Measurements from ENCODE around the gene FOXF1.

Gene FOXF1

DNA sequence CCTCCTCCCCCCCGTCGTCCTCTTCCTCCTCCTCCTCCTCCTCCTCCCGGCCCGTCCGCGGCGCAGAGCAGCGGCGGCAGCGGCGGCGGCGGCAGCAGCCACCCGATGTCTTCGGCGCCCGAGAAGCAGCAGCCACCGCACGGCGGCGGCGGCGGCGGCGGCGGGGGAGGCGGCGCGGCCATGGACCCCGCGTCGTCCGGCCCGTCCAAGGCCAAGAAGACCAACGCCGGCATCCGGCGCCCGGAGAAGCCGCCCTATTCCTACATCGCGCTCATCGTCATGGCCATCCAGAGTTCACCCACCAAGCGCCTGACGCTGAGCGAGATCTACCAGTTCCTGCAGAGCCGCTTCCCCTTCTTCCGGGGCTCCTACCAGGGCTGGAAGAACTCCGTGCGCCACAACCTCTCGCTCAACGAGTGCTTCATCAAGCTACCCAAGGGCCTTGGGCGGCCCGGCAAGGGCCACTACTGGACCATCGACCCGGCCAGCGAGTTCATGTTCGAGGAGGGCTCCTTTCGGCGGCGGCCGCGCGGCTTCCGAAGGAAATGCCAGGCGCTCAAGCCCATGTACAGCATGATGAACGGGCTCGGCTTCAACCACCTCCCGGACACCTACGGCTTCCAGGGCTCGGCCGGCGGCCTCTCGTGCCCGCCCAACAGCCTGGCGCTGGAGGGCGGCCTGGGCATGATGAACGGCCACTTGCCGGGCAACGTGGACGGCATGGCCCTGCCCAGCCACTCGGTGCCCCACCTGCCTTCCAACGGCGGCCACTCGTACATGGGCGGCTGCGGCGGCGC is at the start of gene FOXF1:
Gene FOXF1, plus strand, starts transcription at position 63 of the 797 bp plus-strand sequence. Its CDS starts 43 bp downstream, at position 106.
- H3K27me3 Mint-ChIP-seq (ENCODE audit: low read depth) = peaks cover 69% of the 10 kb centered on the region
- H3K36me3 Mint-ChIP-seq (ENCODE audit: low read depth) = no peaks in the 10 kb centered on the region
- no peaks in the 10 kb centered on the region for H3K9me3 Mint-ChIP-seq
- peak within 1 kb of the TSS; percentile 66 for H3K4me3 Mint-ChIP-seq
- DNase-seq (ENCODE audit: low spot score) = no peak
- peaks cover 16% of the 10 kb centered on the region for H3K4me1 Mint-ChIP-seq (ENCODE audit: low read depth)
- peak within 1 kb of the TSS; percentile 36 for H3K27ac Mint-ChIP-seq

DNA sequence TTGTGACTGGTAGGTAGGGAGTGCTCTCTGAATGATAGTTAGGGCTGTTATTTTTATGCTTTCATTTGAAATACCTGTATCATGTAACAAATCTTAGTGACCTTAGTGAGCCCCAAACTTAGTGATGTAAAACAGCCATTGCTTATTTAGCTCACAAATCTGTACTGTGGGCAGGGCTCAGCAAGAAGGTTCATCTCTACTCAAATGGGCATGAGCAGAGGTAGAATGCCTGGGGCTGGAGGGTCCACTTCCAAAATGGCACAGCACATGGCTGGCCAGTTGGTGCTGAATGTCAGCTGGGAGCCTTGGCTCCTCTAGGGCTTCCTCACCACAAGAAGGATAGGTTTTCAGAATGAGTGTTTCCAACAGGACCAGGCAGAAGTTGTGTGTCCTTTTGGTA is 49.3 kb upstream of the FOXF1 start:
- Mint-ChIP-seq H3K27ac (no peak overlapping the region), H3K36me3 (ENCODE audit: low read depth) (no peaks in the 10 kb centered on the region), H3K27me3 (ENCODE audit: low read depth) (no peaks in the 10 kb centered on the region), H3K4me1 (ENCODE audit: low read depth) (no peaks in the 10 kb centered on the region), H3K9me3 (peaks cover 26% of the 10 kb centered on the region), H3K4me3 (no peak overlapping the region)
- DNase-seq (ENCODE audit: low spot score) = no peak

DNA sequence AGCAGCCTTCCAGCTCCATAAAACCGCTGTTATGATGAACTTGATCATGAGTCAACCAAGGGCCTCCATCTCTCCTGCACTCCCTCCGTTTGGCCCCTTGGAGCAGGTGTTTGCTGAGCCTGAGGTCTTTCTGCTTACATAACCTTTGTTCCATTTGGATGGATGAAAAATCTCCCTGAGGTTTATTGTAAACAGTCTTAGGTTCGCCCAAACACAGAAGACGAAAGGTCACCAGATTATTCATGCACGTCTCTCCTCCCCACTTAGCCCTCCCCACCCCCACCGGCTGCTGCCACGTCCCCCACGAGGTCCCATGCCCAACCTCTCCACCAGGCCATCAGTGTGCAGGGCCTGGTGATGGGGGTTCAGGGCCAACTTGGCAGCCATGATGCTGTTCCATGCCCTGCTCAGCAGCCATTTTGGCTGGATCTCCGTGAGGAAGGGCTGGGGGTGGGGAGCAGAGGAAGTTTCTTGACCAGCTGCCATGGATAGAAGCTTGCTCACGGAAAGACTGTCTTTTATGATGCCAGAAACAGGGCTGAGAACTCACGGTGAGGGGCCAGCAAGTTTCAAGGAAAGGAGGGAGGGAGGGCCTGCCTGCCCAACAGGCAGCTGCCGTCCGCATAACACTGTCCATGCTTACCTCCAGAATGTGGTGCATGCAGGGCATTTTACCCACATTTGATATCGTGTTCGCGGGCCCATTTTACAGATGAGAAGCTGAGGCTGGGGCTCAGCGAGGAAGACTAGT is 47.8 kb upstream of the FOXF1 start:
- no peaks in the 10 kb centered on the region for H3K4me1 Mint-ChIP-seq (ENCODE audit: low read depth)
- peaks cover 26% of the 10 kb centered on the region for H3K9me3 Mint-ChIP-seq
- no peaks in the 10 kb centered on the region for H3K27me3 Mint-ChIP-seq (ENCODE audit: low read depth)
- H3K4me3 Mint-ChIP-seq = no peak overlapping the region
- H3K27ac Mint-ChIP-seq = no peak overlapping the region
- H3K36me3 Mint-ChIP-seq (ENCODE audit: low read depth) = no peaks in the 10 kb centered on the region
- no peak for DNase-seq (ENCODE audit: low spot score)

DNA sequence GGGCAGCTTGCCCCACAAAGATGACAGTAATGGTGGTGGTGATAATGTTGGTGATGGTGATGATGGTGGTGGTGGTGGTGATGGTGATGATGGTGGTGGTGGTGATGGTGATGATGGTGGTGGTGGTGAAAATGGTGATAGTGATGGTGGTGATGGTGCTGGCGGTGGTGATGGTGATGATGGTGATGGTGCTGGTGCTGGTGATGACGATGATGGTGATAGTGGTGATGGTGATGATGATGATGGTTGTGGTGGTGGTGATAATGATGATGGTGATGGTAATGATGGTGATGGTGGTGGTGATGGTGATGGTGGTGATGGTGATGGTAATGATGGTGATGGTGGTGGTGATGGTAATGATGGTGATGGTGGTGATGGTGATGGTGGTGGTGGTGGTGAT is 46.3 kb upstream of the FOXF1 start:
- Mint-ChIP-seq H3K27ac (no peak overlapping the region), H3K9me3 (peaks cover 26% of the 10 kb centered on the region), H3K27me3 (ENCODE audit: low read depth) (no peaks in the 10 kb centered on the region), H3K36me3 (ENCODE audit: low read depth) (no peaks in the 10 kb centered on the region), H3K4me1 (ENCODE audit: low read depth) (no peaks in the 10 kb centered on the region), H3K4me3 (no peak overlapping the region)
- no peak for DNase-seq (ENCODE audit: low spot score)

DNA sequence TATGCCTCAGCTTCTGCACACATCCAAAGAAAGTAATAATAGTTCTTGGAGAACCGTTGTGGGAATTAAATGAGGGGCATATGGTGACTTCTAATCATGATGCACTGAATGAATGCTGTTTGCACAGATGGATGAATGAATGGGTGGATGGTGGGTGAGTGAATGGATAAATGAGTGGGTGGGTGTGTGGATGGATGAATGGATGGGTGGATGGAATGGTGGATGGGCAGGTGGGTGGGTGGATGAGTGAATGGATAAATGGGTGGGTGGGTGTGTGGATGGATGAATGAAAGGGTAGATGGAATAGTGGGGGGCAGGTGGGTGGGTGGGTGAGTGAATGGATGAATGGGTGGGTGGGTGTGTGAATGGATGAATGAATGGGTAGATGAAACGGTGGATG is 44.9 kb upstream of the FOXF1 start:
- Mint-ChIP-seq H3K4me1 (ENCODE audit: low read depth) (no peaks in the 10 kb centered on the region), H3K27ac (no peak overlapping the region), H3K27me3 (ENCODE audit: low read depth) (no peaks in the 10 kb centered on the region), H3K9me3 (peaks cover 21% of the 10 kb centered on the region), H3K36me3 (ENCODE audit: low read depth) (no peaks in the 10 kb centered on the region), H3K4me3 (no peak overlapping the region)
- DNase-seq (ENCODE audit: low spot score) = no peak

DNA sequence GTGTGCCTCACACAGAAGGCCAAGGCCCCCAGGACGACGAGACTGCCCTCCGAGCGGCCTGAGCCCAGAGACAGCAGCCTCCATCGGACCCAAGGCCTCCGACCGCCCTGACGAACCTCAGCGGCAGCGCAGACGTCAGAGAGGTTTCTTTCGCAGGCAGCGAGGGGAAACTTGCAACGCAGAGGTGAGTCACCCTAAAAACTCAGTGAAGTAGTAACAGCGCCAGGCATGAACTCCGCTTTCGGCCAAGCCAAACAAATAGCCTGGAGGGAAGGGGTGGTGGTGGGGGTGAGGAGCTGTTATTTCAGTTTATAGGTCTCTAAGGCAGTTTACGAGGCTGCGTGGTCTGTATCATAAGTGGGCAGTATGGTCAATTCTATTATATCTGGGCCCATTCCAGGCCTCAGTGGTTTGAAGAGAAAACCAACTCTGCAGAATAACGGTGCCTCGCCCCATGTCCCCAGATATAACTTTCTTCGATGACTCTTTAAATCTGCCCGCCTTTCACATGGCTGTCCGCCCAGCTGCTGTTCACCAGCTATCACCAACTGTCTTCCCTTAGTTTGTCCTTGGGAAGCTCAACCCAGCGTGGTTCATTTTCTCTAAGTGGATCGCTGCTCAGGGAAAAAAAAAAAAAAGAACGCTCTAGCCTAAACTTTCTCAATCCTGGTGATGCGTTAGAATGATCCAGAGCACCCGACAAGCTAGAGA is 43.5 kb upstream of the FOXF1 start:
- H3K4me1 Mint-ChIP-seq (ENCODE audit: low read depth) = no peaks in the 10 kb centered on the region
- no peak for DNase-seq (ENCODE audit: low spot score)
- H3K4me3 Mint-ChIP-seq = no peak overlapping the region
- no peaks in the 10 kb centered on the region for H3K27me3 Mint-ChIP-seq (ENCODE audit: low read depth)
- H3K9me3 Mint-ChIP-seq = peaks cover 10% of the 10 kb centered on the region
- no peaks in the 10 kb centered on the region for H3K36me3 Mint-ChIP-seq (ENCODE audit: low read depth)
- no peak overlapping the region for H3K27ac Mint-ChIP-seq

DNA sequence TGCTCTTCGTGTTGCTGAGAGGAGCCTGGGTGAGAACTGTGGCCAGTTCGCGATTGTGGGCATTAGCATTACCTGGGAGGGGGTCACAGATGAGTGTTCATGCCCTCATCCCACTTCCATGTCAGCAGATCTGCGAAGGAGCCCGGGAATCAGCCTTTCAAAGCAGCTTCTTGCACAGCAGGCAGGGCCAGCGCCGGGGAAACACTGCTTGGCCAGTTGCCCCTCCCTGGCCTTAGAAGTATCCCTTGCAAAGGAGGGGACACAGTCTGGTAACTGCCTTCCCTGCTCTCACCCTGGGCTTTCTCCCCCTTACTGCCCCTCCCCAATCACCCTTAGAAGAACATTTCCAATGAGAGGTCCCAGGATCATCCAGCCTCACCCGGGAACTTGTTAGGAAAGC is 42.8 kb upstream of the FOXF1 start:
- Mint-ChIP-seq H3K36me3 (ENCODE audit: low read depth) (no peaks in the 10 kb centered on the region), H3K27me3 (ENCODE audit: low read depth) (no peaks in the 10 kb centered on the region), H3K9me3 (peaks cover 10% of the 10 kb centered on the region), H3K4me1 (ENCODE audit: low read depth) (no peaks in the 10 kb centered on the region), H3K4me3 (no peak overlapping the region), H3K27ac (no peak overlapping the region)
- DNase-seq (ENCODE audit: low spot score) = no peak

DNA sequence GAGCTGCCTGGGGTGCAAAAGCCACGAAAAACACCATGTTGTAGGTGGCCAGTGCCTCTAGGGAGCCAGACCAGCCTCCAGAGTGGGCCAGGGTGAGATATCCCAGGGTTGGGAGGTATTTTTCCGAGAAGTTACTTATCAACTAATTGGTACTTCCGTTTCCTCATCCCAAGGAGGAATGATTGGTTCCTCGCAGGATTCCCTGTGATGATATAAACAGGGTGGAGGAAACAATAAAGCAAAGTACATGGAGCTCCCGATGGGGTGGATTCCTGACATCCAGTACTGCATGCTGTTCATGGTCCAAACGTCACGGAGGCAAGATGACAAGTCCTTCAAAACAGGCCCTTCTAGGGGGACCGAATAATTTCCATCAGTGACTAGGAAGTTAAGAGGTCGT is 39.4 kb upstream of the FOXF1 start:
- no peaks in the 10 kb centered on the region for H3K9me3 Mint-ChIP-seq
- H3K27ac Mint-ChIP-seq = no peak overlapping the region

DNA sequence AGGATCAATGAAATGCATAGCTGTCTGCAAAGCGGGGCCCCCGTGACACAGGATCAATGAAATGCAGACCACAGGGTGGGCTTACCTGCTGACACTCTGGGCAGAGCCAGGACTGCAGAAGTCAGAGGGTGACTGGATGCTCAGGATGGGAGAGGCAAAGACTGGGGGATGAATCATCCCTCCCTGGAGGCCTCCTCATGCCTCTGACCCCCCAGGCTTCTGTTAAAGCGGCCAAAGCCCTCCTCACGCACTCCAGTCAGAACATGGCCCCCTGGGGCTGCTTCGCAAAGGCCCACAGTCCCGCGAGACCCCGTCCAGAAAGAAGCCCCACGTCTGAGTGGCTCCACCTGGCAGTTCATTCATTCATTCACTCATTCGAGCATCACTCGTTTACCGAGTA is 38.4 kb upstream of the FOXF1 start:
- Mint-ChIP-seq H3K27me3 (ENCODE audit: low read depth) (peaks cover 11% of the 10 kb centered on the region), H3K27ac (no peak overlapping the region), H3K4me3 (no peak overlapping the region), H3K4me1 (ENCODE audit: low read depth) (no peaks in the 10 kb centered on the region), H3K9me3 (no peaks in the 10 kb centered on the region), H3K36me3 (ENCODE audit: low read depth) (no peaks in the 10 kb centered on the region)
- DNase-seq (ENCODE audit: low spot score) = no peak

More for the DNA sequence above, 39.4 kb upstream of the FOXF1 start:
- no peak for DNase-seq (ENCODE audit: low spot score)
- H3K27me3 Mint-ChIP-seq (ENCODE audit: low read depth) = peaks cover 7% of the 10 kb centered on the region
- no peaks in the 10 kb centered on the region for H3K36me3 Mint-ChIP-seq (ENCODE audit: low read depth)
- no peaks in the 10 kb centered on the region for H3K4me1 Mint-ChIP-seq (ENCODE audit: low read depth)
- no peak overlapping the region for H3K4me3 Mint-ChIP-seq

DNA sequence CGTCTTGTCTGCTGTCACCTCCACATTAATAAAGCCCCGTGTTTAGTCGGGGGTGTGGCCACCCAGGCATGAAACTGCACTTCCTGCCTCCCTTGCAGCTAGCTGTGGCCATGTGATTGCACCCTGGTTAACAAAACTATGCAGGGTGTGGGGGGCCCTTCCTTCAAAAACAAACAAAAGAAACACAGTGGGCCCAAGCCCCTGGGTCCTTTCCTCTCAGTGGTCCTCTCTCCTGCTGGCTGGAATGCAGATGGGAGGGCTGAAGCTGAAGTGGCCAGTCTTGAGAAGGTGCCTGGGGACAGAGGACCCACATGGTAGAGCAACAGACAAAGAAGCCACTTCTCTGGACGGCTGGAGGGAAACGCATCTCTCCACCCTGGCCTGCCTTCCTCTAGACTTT is 38.0 kb upstream of the FOXF1 start:
- no peaks in the 10 kb centered on the region for H3K9me3 Mint-ChIP-seq
- H3K4me1 Mint-ChIP-seq (ENCODE audit: low read depth) = no peaks in the 10 kb centered on the region
- H3K27me3 Mint-ChIP-seq (ENCODE audit: low read depth) = peaks cover 13% of the 10 kb centered on the region
- no peak overlapping the region for H3K27ac Mint-ChIP-seq
- no peak overlapping the region for H3K4me3 Mint-ChIP-seq
- no peak for DNase-seq (ENCODE audit: low spot score)
- no peaks in the 10 kb centered on the region for H3K36me3 Mint-ChIP-seq (ENCODE audit: low read depth)

DNA sequence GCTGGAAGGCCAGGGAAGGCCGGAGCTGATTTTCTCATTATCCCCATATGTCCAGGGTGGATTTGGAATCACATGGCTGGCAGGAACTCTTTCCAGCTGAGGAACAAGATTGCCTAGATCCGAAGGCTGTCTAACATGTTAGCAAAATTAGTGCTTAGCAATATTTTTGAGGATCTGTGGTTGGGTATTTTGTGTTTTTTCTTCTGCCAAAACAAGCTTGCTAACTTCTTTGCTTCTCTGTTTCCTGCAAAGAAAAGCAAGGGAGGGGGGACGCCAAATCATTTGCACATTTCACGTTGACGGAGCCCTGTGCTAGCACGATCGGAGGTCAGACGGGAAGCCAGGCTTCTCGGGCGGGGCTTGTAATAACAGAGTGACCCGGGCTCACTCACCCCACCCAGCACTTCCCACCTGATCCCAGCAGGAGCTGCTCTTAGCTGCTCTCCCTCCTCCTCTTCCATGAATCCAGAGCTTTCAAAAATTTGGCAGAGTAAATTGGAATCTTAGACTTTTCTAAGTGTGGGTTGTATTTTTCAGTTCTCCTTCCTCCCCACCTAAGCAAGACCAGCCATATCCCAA is 33.3 kb upstream of the FOXF1 start:
- Mint-ChIP-seq H3K36me3 (ENCODE audit: low read depth) (no peaks in the 10 kb centered on the region), H3K4me1 (ENCODE audit: low read depth) (no peaks in the 10 kb centered on the region), H3K9me3 (no peaks in the 10 kb centered on the region), H3K4me3 (no peak overlapping the region), H3K27ac (no peak overlapping the region), H3K27me3 (ENCODE audit: low read depth) (peaks cover 20% of the 10 kb centered on the region)
- no peak for DNase-seq (ENCODE audit: low spot score)

DNA sequence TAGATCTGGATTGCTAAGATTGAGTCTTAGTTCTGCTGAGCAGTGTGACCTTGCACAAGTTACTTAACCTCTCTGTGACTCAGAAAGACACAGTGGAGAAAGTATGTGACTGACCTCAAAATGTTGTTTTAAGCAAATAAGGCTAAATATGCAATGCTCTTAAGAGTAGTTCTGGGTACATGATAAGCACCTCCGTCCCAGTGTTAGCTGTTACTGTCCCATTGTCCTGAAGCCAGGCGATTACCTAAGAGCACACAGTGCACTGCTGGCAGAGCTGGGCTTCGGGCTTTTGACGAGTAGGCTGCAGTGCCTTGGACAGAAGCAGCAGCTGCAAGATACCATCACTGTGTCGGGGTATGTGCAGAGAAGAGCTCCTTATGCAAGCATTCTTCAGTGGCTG is 32.7 kb upstream of the FOXF1 start:
- no peaks in the 10 kb centered on the region for H3K9me3 Mint-ChIP-seq

DNA sequence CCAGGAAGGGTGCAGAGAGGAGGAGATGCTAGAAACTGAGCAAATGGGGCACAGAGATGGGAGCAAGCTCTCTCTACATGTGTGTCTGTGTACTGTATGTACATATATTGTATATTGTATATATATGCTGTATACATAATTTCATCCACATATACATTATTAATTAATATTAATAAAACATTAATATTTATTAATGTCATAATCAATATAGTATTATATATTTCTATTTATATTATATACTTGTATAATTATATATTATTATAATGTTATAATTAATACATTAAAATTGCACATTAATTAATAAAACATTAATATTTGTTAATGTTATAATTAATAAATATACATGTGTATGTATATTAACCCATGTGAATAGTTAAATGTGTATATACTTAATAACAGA is 31.5 kb upstream of the FOXF1 start:
- no peak overlapping the region for H3K27ac Mint-ChIP-seq
- H3K36me3 Mint-ChIP-seq (ENCODE audit: low read depth) = no peaks in the 10 kb centered on the region
- DNase-seq (ENCODE audit: low spot score) = no peak
- no peak overlapping the region for H3K4me3 Mint-ChIP-seq
- H3K27me3 Mint-ChIP-seq (ENCODE audit: low read depth) = peaks cover 20% of the 10 kb centered on the region
- H3K9me3 Mint-ChIP-seq = no peaks in the 10 kb centered on the region
- no peaks in the 10 kb centered on the region for H3K4me1 Mint-ChIP-seq (ENCODE audit: low read depth)

More for the DNA sequence above, 32.7 kb upstream of the FOXF1 start:
- Mint-ChIP-seq H3K4me3 (no peak overlapping the region), H3K27ac (no peak overlapping the region), H3K36me3 (ENCODE audit: low read depth) (no peaks in the 10 kb centered on the region), H3K4me1 (ENCODE audit: low read depth) (no peaks in the 10 kb centered on the region), H3K27me3 (ENCODE audit: low read depth) (peaks cover 20% of the 10 kb centered on the region)
- DNase-seq (ENCODE audit: low spot score) = no peak

DNA sequence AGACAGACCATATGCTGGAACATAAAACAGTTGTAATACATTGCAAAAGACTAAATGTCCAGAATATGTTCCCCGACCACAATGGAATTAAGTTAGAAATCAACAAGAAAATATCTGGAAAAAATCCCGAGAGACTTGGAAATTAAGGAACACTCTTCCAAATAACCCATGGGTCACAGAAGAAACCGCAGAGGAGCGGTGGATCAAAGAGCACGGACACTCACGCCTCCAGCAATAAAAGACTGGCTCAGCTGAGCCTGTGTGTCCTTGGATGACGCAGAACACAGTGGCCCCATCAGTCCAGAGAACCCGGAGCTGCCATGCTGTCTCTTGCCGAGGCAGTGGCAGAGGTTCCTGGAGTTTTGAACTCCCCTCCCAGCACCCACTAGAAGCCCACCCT is 30.9 kb upstream of the FOXF1 start:
- no peaks in the 10 kb centered on the region for H3K36me3 Mint-ChIP-seq (ENCODE audit: low read depth)
- no peaks in the 10 kb centered on the region for H3K9me3 Mint-ChIP-seq
- H3K4me1 Mint-ChIP-seq (ENCODE audit: low read depth) = no peaks in the 10 kb centered on the region
- H3K27ac Mint-ChIP-seq = no peak overlapping the region
- peaks cover 20% of the 10 kb centered on the region for H3K27me3 Mint-ChIP-seq (ENCODE audit: low read depth)
- no peak for DNase-seq (ENCODE audit: low spot score)
- H3K4me3 Mint-ChIP-seq = no peak overlapping the region
